D721Med (cell line): ENCODE results near the gene MAPK12.

Experiments
- DNase-seq: peaks from one replicate; pipeline ENCODE4 v3.0.0; 2011; ENCODE audit warnings: low spot score; ENCODE audit not compliant: insufficient read length
- FAIRE-seq: peaks from 2 replicates; lab custom pipeline; 2011; peaks lifted over from hg19 to GRCh38; lab: Jason Lieb, UNC
- TF ChIP-seq, protein P1 (sequence below): IDR thresholded peaks from 2 replicates; pipeline ENCODE4 v1.5.1; 2012; ENCODE audit warnings: mild to moderate bottlenecking, control low read depth; ENCODE audit not compliant: insufficient read depth; ENCODE audit errors: missing control alignments

The MAPK12 gene

DNA sequence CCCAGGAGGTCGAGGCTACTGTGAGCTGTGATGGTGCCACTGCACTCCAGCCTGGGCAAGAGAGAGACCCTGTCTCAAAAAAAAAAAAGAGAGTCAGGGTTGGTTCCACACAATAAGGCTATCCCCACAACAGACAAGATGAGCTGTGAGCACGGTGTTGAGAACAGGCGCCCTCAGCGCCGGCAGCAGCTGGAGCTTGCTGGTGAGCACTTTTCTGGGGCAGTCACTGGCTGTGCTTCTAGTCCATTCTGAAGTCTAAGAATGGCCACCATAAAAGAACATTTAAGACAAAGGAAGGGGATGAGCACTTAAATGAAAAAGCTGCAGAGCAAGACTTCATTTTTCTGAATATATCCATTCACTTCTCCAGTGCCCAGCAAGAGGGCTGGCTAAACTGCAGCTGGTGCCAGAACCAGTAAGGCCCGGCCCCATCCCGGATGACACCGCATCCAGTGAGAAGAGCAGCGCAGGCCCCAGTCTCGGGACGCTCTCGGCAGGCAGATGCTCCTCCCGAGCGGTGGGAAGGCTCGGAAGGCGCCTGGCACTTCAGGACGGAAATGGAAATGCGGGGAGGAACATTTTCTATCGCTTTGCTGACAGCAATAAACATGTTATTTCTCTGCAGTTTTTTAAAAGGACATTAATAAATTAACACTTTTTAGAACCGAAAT is 28.9 kb downstream of the MAPK12 start:
- DNase-seq (no peak), FAIRE-seq (no peak)
- TF ChIP-seq, protein P1, sequence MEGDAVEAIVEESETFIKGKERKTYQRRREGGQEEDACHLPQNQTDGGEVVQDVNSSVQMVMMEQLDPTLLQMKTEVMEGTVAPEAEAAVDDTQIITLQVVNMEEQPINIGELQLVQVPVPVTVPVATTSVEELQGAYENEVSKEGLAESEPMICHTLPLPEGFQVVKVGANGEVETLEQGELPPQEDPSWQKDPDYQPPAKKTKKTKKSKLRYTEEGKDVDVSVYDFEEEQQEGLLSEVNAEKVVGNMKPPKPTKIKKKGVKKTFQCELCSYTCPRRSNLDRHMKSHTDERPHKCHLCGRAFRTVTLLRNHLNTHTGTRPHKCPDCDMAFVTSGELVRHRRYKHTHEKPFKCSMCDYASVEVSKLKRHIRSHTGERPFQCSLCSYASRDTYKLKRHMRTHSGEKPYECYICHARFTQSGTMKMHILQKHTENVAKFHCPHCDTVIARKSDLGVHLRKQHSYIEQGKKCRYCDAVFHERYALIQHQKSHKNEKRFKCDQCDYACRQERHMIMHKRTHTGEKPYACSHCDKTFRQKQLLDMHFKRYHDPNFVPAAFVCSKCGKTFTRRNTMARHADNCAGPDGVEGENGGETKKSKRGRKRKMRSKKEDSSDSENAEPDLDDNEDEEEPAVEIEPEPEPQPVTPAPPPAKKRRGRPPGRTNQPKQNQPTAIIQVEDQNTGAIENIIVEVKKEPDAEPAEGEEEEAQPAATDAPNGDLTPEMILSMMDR, result no peak

DNA sequence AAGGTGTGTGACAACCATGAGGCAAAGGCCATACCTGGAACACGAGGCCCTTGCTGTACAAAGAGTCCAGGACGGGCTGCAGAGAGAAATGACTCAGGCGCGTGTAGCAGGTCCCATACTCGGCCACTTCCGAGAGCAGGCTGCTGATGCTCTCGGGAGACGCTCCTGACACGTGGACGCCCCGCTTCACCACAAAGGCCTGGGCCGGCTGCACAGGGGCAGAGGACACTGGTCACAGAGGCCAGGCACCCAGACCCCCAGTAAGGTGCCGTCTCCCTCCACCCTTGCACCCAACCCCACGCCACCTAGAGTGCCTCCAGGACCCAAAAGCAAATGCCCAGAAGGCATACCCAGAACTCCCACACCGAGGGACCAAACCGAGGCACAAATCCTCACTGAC is 32.1 kb downstream of the MAPK12 start:
- TF ChIP-seq, protein P1, result no peak
- DNase-seq, result no peak
- FAIRE-seq, result no peak

DNA sequence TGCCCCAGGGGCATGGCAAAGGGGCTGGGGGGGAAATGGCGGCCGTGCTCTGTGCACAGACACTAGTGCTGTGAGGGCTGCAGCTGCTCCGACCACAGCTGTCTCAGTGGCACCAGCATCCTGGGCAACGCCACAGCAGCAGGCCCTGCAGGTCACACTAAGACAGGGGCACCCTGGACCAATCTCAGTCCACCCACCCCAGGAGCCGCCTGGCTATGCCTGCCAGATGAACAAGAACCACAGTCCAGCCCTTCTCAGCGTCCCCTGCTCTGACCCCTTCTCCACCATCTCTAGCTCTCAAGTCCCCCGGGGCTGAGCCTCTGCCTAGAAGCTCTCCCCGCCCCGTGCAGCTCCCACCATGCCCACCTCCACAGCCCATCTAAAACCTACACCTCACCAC is 33.1 kb downstream of the MAPK12 start:
- TF ChIP-seq, protein P1, result no peak
- DNase-seq, result no peak
- no peak for FAIRE-seq

DNA sequence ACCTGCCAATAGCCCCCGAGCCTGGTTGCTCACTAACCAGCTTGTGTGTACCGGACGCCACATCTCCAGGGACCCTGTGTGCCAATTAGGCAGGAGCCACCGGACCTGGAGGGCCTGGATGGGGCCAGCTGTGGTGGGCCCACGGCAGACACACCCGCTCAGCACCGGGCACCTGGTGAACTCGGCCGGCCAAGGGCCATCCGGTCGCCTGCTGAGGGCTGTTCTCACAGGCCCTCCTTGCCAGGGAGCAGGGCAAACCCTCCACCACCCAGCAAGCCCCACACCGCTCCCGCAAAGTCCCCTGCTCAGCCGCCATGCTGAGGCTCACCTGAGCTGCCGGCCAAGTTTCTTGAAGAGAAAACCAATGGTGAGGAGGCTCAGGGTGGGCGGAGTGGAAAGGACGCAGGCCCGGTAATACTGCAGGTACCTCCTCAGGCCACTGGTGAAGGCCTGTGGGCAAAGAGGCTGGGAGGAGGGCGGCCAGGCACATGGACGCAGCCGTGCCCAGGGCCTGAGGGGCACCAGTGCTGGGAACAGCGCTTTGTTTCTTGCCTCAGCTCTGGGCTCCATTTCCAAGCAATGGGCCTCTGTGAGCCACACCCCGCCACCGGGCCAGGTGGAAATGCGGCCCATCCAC is 33.8 kb downstream of the MAPK12 start:
- DNase-seq, result no peak
- TF ChIP-seq, protein P1, result no peak
- no peak for FAIRE-seq

DNA sequence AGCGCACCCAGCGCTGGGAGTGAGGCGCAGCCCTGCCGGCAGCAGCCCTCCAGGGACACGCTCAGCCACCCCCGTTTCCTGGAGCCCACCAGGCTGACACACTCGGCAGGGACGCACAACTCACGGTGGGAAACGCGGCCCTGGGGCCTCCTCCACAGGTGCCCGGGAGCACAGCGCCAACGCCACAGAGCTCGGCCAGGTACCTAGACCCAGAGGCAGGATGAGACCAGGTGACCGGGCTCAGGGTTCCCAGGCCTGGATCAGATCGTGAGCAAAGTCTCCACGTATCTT is 34.7 kb downstream of the MAPK12 start:
- DNase-seq (no peak), FAIRE-seq (no peak)
- TF ChIP-seq, protein P1, result no peak

DNA sequence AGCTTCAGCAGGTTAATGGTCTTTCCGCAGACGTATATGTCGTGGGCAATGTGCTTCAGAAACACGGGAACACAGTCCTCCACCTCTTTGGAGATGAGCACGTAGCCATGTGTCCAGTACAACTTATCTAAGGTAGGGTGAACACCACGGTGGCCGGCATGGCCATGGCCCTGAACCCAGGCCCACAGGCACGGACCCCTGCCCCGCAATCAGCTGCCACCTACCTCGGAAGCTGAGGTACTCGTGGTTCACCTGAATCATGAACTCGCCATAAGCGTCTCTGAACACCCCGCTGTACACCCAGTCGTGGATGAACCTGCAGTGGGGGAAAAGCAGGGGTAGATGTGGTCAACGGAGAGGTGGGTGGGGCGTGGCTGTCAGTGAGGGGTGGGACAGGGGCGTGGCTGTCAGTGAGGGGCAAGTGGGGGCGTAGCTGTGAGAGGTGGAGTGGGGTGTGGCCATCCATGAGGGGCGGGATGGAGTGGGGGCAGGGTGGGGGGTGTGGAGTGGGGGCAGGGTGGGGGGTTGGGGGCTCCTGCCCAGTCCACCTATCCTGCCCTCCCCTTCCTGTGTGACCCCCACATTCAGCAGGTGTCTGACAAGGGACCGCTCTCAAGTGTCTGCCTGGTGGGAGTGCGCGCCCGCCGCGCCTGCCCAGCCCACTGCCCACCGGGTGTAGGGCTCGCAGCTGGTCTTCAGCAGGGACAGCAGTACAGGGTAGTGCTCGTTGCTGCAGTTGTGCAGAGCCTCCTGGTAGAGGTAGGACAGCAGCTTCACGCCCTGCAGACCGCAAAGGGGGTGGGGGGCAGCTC is 35.2 kb downstream of the MAPK12 start:
- TF ChIP-seq, protein P1, result no peak
- DNase-seq, result no peak
- FAIRE-seq, result no peak
